DOHH2 (cell line): Measurements from ENCODE around the gene SLC15A1.

Source experiments
- H3F3A ChIP-seq: fragments of 200-600 bp; sonication (generic), shearing (Covaris generic); 2 replicates; pipeline ENCODE4 v1.6.0; 2016; ENCODE audit warnings: antibody characterized with exemption, mild to moderate bottlenecking; ENCODE audit not compliant: control insufficient read depth, insufficient read depth
- H3K27ac ChIP-seq: fragments of 200-600 bp; sonication (generic); 2 replicates; pipeline ENCODE4 v1.5.1; 2014; ENCODE audit warnings: low read depth, mild to moderate bottlenecking, low read length, moderate library complexity
- H3K27me3 ChIP-seq: fragments of 200-600 bp; sonication (generic); 2 replicates; pipeline ENCODE4 v1.6.1; 2014; ENCODE audit warnings: mild to moderate bottlenecking, low read length, mixed read lengths; ENCODE audit not compliant: control insufficient read depth
- H3K36me3 ChIP-seq: fragments of 200-600 bp; sonication (generic); 2 replicates; pipeline ENCODE4 v1.6.1; 2014; ENCODE audit warnings: mild to moderate bottlenecking, low read length, moderate library complexity, mixed read lengths; ENCODE audit not compliant: control insufficient read depth
- H3K4me1 ChIP-seq: fragments of 200-600 bp; sonication (generic); 2 replicates; pipeline ENCODE4 v1.6.1; 2014; ENCODE audit warnings: mild to moderate bottlenecking, low read length, mixed read lengths; ENCODE audit not compliant: control insufficient read depth
- H3K4me2 ChIP-seq: fragments of 200-600 bp; sonication (generic); 2 replicates; pipeline ENCODE4 v1.6.0; 2014; ENCODE audit warnings: mild to moderate bottlenecking, low read length, moderate library complexity
- H3K4me3 ChIP-seq: fragments of 200-600 bp; sonication (generic); 2 replicates; pipeline ENCODE4 v1.5.1; 2014; ENCODE audit warnings: mild to moderate bottlenecking, low read length, mixed read lengths
- H3K79me2 ChIP-seq: fragments of 200-600 bp; sonication (generic); 2 replicates; pipeline ENCODE4 v1.6.1; 2014; ENCODE audit warnings: mild to moderate bottlenecking, low read length, mixed read lengths; ENCODE audit not compliant: control insufficient read depth
- H3K9me2 ChIP-seq: fragments of 200-600 bp; sonication (generic); replicated peaks from 2 replicates; pipeline ENCODE4 v1.6.1; 2014; ENCODE audit warnings: mild to moderate bottlenecking, low read length, mixed read lengths; ENCODE audit not compliant: control insufficient read depth
- H3K9me3 ChIP-seq: fragments of 200-600 bp; sonication (generic); 2 replicates; pipeline ENCODE4 v1.6.1; 2014; ENCODE audit warnings: antibody characterized with exemption, low read length, mixed read lengths; ENCODE audit not compliant: control insufficient read depth, insufficient read depth
- H4K20me1 ChIP-seq: fragments of 200-600 bp; sonication (generic); 2 replicates; pipeline ENCODE4 v1.6.0; 2014; ENCODE audit warnings: low read depth, mild to moderate bottlenecking, antibody characterized with exemption, low read length, moderate library complexity; ENCODE audit not compliant: control insufficient read depth, insufficient read depth
- CTCF ChIP-seq: fragments of 200-600 bp; sonication (generic); IDR thresholded peaks from one replicate; pipeline ENCODE4 v1.5.1; 2014; ENCODE audit warnings: antibody characterized with exemption, mild to moderate bottlenecking, low read depth, low read length; ENCODE audit not compliant: poor library complexity, severe bottlenecking
- EZH2phosphoT487 ChIP-seq: fragments of 200-600 bp; sonication (generic); IDR thresholded peaks from 2 replicates; pipeline ENCODE4 v1.6.1; 2017; ENCODE audit warnings: borderline replicate concordance, mild to moderate bottlenecking, antibody characterized with exemption, low read length, moderate library complexity, mixed read lengths

SLC15A1 gene

GRCh38 chr13:98685146-98685545 lies 67.3 kb downstream of the SLC15A1 start:
- 0 out of 2 replicates have a peak, but pooled peaks cover 4% of the 10 kb centered on the region for H3K27me3 ChIP-seq
- no peaks in the 10 kb centered on the region for H3F3A ChIP-seq
- no peak overlapping the region for H3K27ac ChIP-seq
- no peak overlapping the region for H3K4me2 ChIP-seq
- H3K9me3 ChIP-seq: no peaks in the 10 kb centered on the region
- H3K4me1 ChIP-seq: no peaks in the 10 kb centered on the region
- H3K4me3 ChIP-seq: no peak overlapping the region
- H3K9me2 ChIP-seq: no peaks in the 10 kb centered on the region
- TF ChIP-seq CTCF (no peak), EZH2phosphoT487 (no peak)
- no peaks in the 10 kb centered on the region for H3K36me3 ChIP-seq
- H4K20me1 ChIP-seq: no peaks in the 10 kb centered on the region
- no peaks in the 10 kb centered on the region for H3K79me2 ChIP-seq

- Histone ChIP-seq H4K20me1 (no peaks in the 10 kb centered on the region), H3K4me1 (no peaks in the 10 kb centered on the region), H3K9me3 (no peaks in the 10 kb centered on the region), H3K9me2 (no peaks in the 10 kb centered on the region), H3F3A (no peaks in the 10 kb centered on the region), H3K4me3 (no peak overlapping the region), H3K27me3 (no peaks in the 10 kb centered on the region), H3K4me2 (no peak overlapping the region), H3K36me3 (no peaks in the 10 kb centered on the region), H3K27ac (no peak overlapping the region), H3K79me2 (no peaks in the 10 kb centered on the region)
- TF ChIP-seq EZH2phosphoT487: no peak
- TF ChIP-seq CTCF: no peak
Observed at GRCh38 chr13:98681049-98681448, 71.4 kb downstream of the SLC15A1 start.

GRCh38 chr13:98678741-98679140 lies 73.7 kb downstream of the SLC15A1 start:
- no peaks in the 10 kb centered on the region for H3K79me2 ChIP-seq
- TF ChIP-seq CTCF (no peak), EZH2phosphoT487 (no peak)
- H3K4me2 ChIP-seq: no peak overlapping the region
- H4K20me1 ChIP-seq: no peaks in the 10 kb centered on the region
- H3K9me2 ChIP-seq: no peaks in the 10 kb centered on the region
- no peak overlapping the region for H3K4me3 ChIP-seq
- H3K4me1 ChIP-seq: no peaks in the 10 kb centered on the region
- no peaks in the 10 kb centered on the region for H3K27me3 ChIP-seq
- no peak overlapping the region for H3K27ac ChIP-seq
- no peaks in the 10 kb centered on the region for H3K9me3 ChIP-seq
- H3F3A ChIP-seq: no peaks in the 10 kb centered on the region
- no peaks in the 10 kb centered on the region for H3K36me3 ChIP-seq

- no peaks in the 10 kb centered on the region for H3F3A ChIP-seq
- no peaks in the 10 kb centered on the region for H4K20me1 ChIP-seq
- TF ChIP-seq CTCF (no peak), EZH2phosphoT487 (no peak)
- H3K79me2 ChIP-seq: no peaks in the 10 kb centered on the region
- H3K4me2 ChIP-seq: no peak overlapping the region
- no peaks in the 10 kb centered on the region for H3K9me2 ChIP-seq
- no peak overlapping the region for H3K4me3 ChIP-seq
- no peaks in the 10 kb centered on the region for H3K36me3 ChIP-seq
- no peak overlapping the region for H3K27ac ChIP-seq
- H3K9me3 ChIP-seq: no peaks in the 10 kb centered on the region
- no peaks in the 10 kb centered on the region for H3K27me3 ChIP-seq
- H3K4me1 ChIP-seq: no peaks in the 10 kb centered on the region
Observed at GRCh38 chr13:98677398-98677797, 75.1 kb downstream of the SLC15A1 start.
